COR-L47 (cell line): ENCODE data around the gene ATG10.

ENCODE experiments used
- DNase-seq: peaks from one replicate; lab custom pipeline; 2025; lab: John Stamatoyannopoulos, UW

ATG10 gene

GRCh38 chr5:82276800-82277612, 305.2 kb downstream of the ATG10 start:
- no peak for DNase-seq

- DNase-seq: no peak
Observed at GRCh38 chr5:82277613-82277986, 305.8 kb downstream of the ATG10 start.

GRCh38 chr5:82277987-82278710, 306.3 kb downstream of the ATG10 start, which contains the start of gene RPS23:
Gene RPS23 (minus strand): TSS chr5:82278354. CDS start chr5:82278323, 31 bp downstream.
- DNase-seq: peak; percentile 90

- DNase-seq: no peak
Observed at GRCh38 chr5:82278711-82279370, 307.0 kb downstream of the ATG10 start.

- DNase-seq: no peak
Observed at GRCh38 chr5:82283893-82284292, 312.1 kb downstream of the ATG10 start.

- DNase-seq: no peak
Observed at GRCh38 chr5:82285206-82285605, 313.4 kb downstream of the ATG10 start.

GRCh38 chr5:82287625-82288024, 315.8 kb downstream of the ATG10 start:
- no peak for DNase-seq

GRCh38 chr5:82290005-82290404, 318.2 kb downstream of the ATG10 start:
- no peak for DNase-seq

- no peak for DNase-seq
Observed at GRCh38 chr5:82290908-82291307, 319.1 kb downstream of the ATG10 start.

GRCh38 chr5:82291420-82291819, 319.6 kb downstream of the ATG10 start:
- DNase-seq: no peak

- peak; percentile 5 for DNase-seq
Observed at GRCh38 chr5:82295144-82295543, 323.3 kb downstream of the ATG10 start.

GRCh38 chr5:82295959-82296531, 324.2 kb downstream of the ATG10 start:
- DNase-seq: no peak

- DNase-seq: no peak
Observed at GRCh38 chr5:82296929-82297328, 325.1 kb downstream of the ATG10 start.

GRCh38 chr5:82297711-82298110, 325.9 kb downstream of the ATG10 start:
- no peak for DNase-seq

- DNase-seq: no peak
Observed at GRCh38 chr5:82298668-82299067, 326.8 kb downstream of the ATG10 start.

- no peak for DNase-seq
Observed at GRCh38 chr5:82301190-82301589, 329.4 kb downstream of the ATG10 start.
